A673 (cell line): ENCODE measurements around the gene MEN1. TPM values are rescaled to one million over a fixed set of nuclear protein-coding genes. Genes with fewer than 3 reads are reported as not detected.

Experiments
- BruUV-seq: library from RNA; stranded (reverse); fragments of 400-500 nt; replicated peaks from 2 replicates; lab custom pipeline; 2021; lab: Mats Ljungman, UMichigan
- CTCF ChIA-PET: fragments of 300-600 bp; sonication (Branson Sonifier 250); formaldehyde crosslinking; loops from one replicate; lab custom pipeline; 2022; ENCODE audit warnings: antibody characterized with exemption; lab: Charles Lee
- POLR2A ChIA-PET: fragments of 300-600 bp; sonication (Branson Sonifier 250); formaldehyde crosslinking; loops from one replicate; lab custom pipeline; 2022; ENCODE audit warnings: antibody characterized with exemption; ENCODE audit not compliant: low non-redundant PET; lab: Charles Lee
- DNase-seq: peaks from one replicate; pipeline ENCODE4 v3.0.0-alpha.2; 2015; ENCODE audit warnings: low spot score
- H3K27ac ChIP-seq: fragments of 200-600 bp; sonication (generic); 2 replicates; pipeline ENCODE4 v1.5.1; 2016; ENCODE audit warnings: mixed run types, low read depth, mild to moderate bottlenecking, mixed read lengths, antibody characterized with exemption, low read length; ENCODE audit not compliant: poor library complexity, severe bottlenecking
- H3K27me3 ChIP-seq: fragments of 200-600 bp; sonication (generic); replicated peaks from 2 replicates; pipeline ENCODE4 v1.6.1; 2017; ENCODE audit warnings: mixed run types, low read depth, mild to moderate bottlenecking, mixed read lengths, antibody characterized with exemption, low read length; ENCODE audit not compliant: insufficient read depth, poor library complexity
- H3K36me3 ChIP-seq: fragments of 200-600 bp; sonication (generic); 2 replicates; pipeline ENCODE4 v1.6.1; 2016; ENCODE audit warnings: mixed run types, mild to moderate bottlenecking, mixed read lengths, antibody characterized with exemption, low read length; ENCODE audit not compliant: insufficient read depth, poor library complexity, severe bottlenecking
- H3K4me1 ChIP-seq: fragments of 200-600 bp; sonication (generic); 2 replicates; pipeline ENCODE4 v1.6.1; 2017; ENCODE audit warnings: mixed run types, mild to moderate bottlenecking, mixed read lengths, antibody characterized with exemption, low read length; ENCODE audit not compliant: insufficient read depth, poor library complexity, severe bottlenecking
- H3K4me3 ChIP-seq: fragments of 200-600 bp; sonication (generic); 2 replicates; pipeline ENCODE4 v1.5.1; 2016; ENCODE audit warnings: low read depth, mixed run types, mild to moderate bottlenecking, mixed read lengths, low read length; ENCODE audit not compliant: poor library complexity, severe bottlenecking
- H3K9me3 ChIP-seq: fragments of 200-600 bp; sonication (generic); 2 replicates; pipeline ENCODE4 v1.6.1; 2016; ENCODE audit warnings: mixed run types, low read depth, mild to moderate bottlenecking, mixed read lengths, antibody characterized with exemption, low read length; ENCODE audit not compliant: poor library complexity, severe bottlenecking
- EZH2 ChIP-seq: fragments of 200-600 bp; sonication (generic); IDR thresholded peaks from 2 replicates; pipeline ENCODE4 v1.6.1; 2017; ENCODE audit warnings: borderline replicate concordance, low read depth, mild to moderate bottlenecking, mixed read lengths, antibody characterized with exemption, low read length; ENCODE audit not compliant: poor library complexity, severe bottlenecking
- intact Hi-C: fragments of 100-400 bp; cut with micrococcal nuclease; formaldehyde crosslinking; loops from one replicate; pipeline ENCODE4 v1.10.0; 2022; ENCODE audit not compliant: unreplicated experiment
- total RNA-seq: library from RNA; stranded (reverse); gene quantifications from 2 replicates; pipeline ENCODE4 v1.2.3, GENCODE V29; 2021
- TF ChIP-seq, protein P1 (sequence below): fragments of 300-800, 200-600 bp; sonication (generic); conservative IDR thresholded peaks from 2 replicates; pipeline ENCODE4 v1.5.1; 2017; ENCODE audit warnings: low read depth, mild to moderate bottlenecking, antibody characterized with exemption, low read length, moderate library complexity, mixed read lengths

MEN1 gene
- total RNA-seq, 1 experiment from 2014 or later = 45.7 TPM

GRCh38 chr11:64799623-64800302, 10.6 kb downstream of the MEN1 start:
- no TSS peak for BruUV-seq
- CTCF ChIA-PET = interaction anchor here (0.9 kb wide), 1 partner anchor 12 kb away, joined by 4 read pairs; no protein-coding TSS in a partner anchor

DNA sequence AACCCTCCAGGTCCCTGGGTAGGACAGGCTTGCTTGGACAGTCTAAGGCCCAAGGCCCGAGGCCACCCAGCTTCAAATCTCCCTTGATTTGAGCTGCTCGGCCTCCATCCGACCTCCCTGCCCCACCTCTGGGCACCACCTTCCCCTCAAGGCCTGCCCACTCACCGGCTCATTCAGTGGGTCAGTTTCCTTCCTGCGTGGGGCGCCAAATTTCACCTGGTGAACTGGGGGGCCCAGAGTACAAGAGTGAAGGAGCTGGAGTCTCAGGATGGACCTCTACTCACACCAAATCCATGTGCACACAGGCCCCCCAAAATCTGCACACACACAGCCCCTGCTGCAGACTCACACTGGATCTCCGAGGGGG, 11.1 kb downstream of the MEN1 start:
- DNase-seq = no peak
- H3K9me3 ChIP-seq = no peaks in the 10 kb centered on the region
- TF ChIP-seq EZH2 = no peak
- TF ChIP-seq, protein P1, sequence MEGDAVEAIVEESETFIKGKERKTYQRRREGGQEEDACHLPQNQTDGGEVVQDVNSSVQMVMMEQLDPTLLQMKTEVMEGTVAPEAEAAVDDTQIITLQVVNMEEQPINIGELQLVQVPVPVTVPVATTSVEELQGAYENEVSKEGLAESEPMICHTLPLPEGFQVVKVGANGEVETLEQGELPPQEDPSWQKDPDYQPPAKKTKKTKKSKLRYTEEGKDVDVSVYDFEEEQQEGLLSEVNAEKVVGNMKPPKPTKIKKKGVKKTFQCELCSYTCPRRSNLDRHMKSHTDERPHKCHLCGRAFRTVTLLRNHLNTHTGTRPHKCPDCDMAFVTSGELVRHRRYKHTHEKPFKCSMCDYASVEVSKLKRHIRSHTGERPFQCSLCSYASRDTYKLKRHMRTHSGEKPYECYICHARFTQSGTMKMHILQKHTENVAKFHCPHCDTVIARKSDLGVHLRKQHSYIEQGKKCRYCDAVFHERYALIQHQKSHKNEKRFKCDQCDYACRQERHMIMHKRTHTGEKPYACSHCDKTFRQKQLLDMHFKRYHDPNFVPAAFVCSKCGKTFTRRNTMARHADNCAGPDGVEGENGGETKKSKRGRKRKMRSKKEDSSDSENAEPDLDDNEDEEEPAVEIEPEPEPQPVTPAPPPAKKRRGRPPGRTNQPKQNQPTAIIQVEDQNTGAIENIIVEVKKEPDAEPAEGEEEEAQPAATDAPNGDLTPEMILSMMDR = no peak
- H3K36me3 ChIP-seq = peaks cover 6% of the 10 kb centered on the region
- BruUV-seq = no TSS peak
- ChIA-PET POLR2A (no interaction called here), CTCF (no interaction called here)
- H3K27ac ChIP-seq = peak overlapping the region; percentile 85
- H3K4me3 ChIP-seq = no peak overlapping the region
- no peaks in the 10 kb centered on the region for H3K27me3 ChIP-seq
- peaks cover 23% of the 10 kb centered on the region for H3K4me1 ChIP-seq
- intact Hi-C loops = no loop called here

More at GRCh38 chr11:64799623-64800302, 10.6 kb downstream of the MEN1 start:
- Histone ChIP-seq H3K4me3 (no peak overlapping the region), H3K9me3 (no peaks in the 10 kb centered on the region), H3K36me3 (peaks cover 9% of the 10 kb centered on the region), H3K4me1 (peaks cover 23% of the 10 kb centered on the region), H3K27me3 (no peaks in the 10 kb centered on the region), H3K27ac (peak overlapping the region; percentile 85)
- intact Hi-C loops = no loop called here
- no peak for DNase-seq
- POLR2A ChIA-PET = no interaction called here
- TF ChIP-seq, protein P1 = no peak
- no peak for TF ChIP-seq EZH2

DNA sequence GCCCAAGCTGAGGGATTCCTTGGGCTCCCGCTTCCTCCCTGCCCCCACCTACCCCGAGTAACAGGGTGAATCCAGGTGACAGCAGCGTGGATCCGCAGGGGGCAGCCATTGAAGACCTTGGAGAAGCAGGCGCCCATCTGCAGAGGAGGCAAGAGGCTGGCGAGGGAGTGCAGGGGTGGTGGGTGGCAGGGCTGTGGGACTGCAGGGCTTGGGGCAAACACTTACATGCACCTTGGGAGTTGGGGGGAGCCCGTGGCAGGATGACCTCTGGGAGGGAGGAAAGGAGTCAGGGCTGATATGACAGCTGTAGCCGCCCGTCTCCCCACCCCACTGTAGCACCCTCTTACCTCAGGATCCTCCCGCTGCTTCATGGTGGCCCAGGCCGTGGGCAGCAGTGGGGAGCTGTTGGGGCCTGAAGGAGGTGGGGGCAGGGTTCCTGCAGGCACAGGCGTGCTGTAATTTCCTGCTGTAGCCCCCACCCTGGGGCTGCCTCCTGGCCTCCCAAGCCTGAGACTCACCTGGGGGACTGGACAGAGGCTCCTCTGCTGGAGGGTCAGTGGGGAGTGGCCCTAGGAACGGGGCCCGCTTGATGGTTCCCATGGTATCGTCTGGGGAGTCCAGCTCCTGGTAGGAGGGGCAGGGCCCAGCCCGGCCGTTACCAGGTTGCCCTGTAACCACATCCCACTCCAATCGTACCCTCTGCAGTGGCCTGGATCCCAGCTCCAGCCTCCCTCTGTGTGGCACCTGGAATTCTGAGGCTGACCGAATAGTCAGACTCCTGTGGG, 13.4 kb downstream of the MEN1 start:
- BruUV-seq = no TSS peak
- no peak for TF ChIP-seq EZH2
- TF ChIP-seq, protein P1 = no peak
- Histone ChIP-seq H3K27ac (no peak overlapping the region), H3K27me3 (no peaks in the 10 kb centered on the region), H3K4me3 (no peak overlapping the region), H3K4me1 (peaks cover 10% of the 10 kb centered on the region), H3K9me3 (no peaks in the 10 kb centered on the region), H3K36me3 (peaks cover 6% of the 10 kb centered on the region)
- ChIA-PET CTCF (no interaction called here), POLR2A (no interaction called here)
- no peak for DNase-seq
- intact Hi-C loops = no loop called here
